HepG2 (cell line): ENCODE results near the gene THSD4. TPM values are rescaled to one million over a fixed set of nuclear protein-coding genes. Genes with fewer than 3 reads are reported as not detected.

ENCODE experiments used
- ATAC-seq: fragments of 200-7000 bp; cut with Tn5 transposase; 3 replicates; pipeline ENCODE4 v1.9.1; 2020; ENCODE audit warnings: mild to moderate bottlenecking, moderate library complexity
- BruUV-seq: library from RNA; stranded (reverse); fragments of 400-500 nt; replicated peaks from 2 replicates; lab custom pipeline; 2021; lab: Mats Ljungman, UMichigan
- CTCF ChIA-PET: fragments of 300-600 bp; formaldehyde crosslinking; extraction: SDS; loops from one replicate; lab custom pipeline; 2021; ENCODE audit warnings: low total read pairs, inconsistent platforms, low intra/inter-chr PET ratio; lab: Yijun Ruan, JAX
- POLR2A ChIA-PET: fragments of 350-600 bp; sonication (Branson Sonifier 250); formaldehyde crosslinking; loops from one replicate; lab custom pipeline; 2020; ENCODE audit warnings: antibody characterized with exemption, inconsistent platforms; lab: Yijun Ruan, JAX
- DNase-seq: peaks from one replicate; pipeline ENCODE4 v3.0.0-alpha.2; 2015; ENCODE audit warnings: low spot score
- FAIRE-seq: peaks from 3 replicates; lab custom pipeline; 2011; peaks lifted over from hg19 to GRCh38; lab: Jason Lieb, UNC
- H2AFZ ChIP-seq: one replicate; pipeline ENCODE4 v1.6.1; 2011; ENCODE audit warnings: low read length, inconsistent platforms
- H3K27ac ChIP-seq: fragments of 300-600 bp; 3 replicates; pipeline ENCODE4 v1.8.0; 2011; ENCODE audit warnings: mixed run types, mild to moderate bottlenecking, mixed read lengths, low read length, inconsistent platforms; ENCODE audit not compliant: insufficient read depth; ENCODE audit errors: extremely low read length
- H3K27me3 ChIP-seq, 2 experiments: fragments of 200-600 bp in 1 of 2; 2 replicates in 1 of 2; 3 replicates in 1 of 2; pipeline versions ENCODE4 v1.6.0 to v1.8.0; 2011; ENCODE audit warnings: low read length in 2 of 2, mild to moderate bottlenecking in 2 of 2, moderate library complexity in 2 of 2, inconsistent platforms in 1 of 2; ENCODE audit not compliant: insufficient read depth in 2 of 2, control insufficient read depth in 1 of 2
- H3K36me3 ChIP-seq, 2 experiments: fragments of 200-600 bp in 1 of 2; replicated peaks in 1 of 2; 2 replicates in 1 of 2; 3 replicates in 1 of 2; pipeline versions ENCODE4 v1.5.1 to v1.8.0; 2011; ENCODE audit warnings: low read length in 2 of 2, inconsistent platforms in 1 of 2; ENCODE audit not compliant: insufficient read depth in 2 of 2, control insufficient read depth in 1 of 2
- H3K4me1 ChIP-seq: 2 replicates; pipeline ENCODE4 v1.5.1; 2012; ENCODE audit warnings: low read length, inconsistent platforms; ENCODE audit not compliant: insufficient read depth
- H3K4me2 ChIP-seq: 2 replicates; pipeline ENCODE4 v1.6.0; 2011; ENCODE audit warnings: low read depth, low read length, inconsistent platforms
- H3K4me3 ChIP-seq, 3 experiments: fragments of 200-600 bp in 1 of 3; sonication (generic), shearing (Covaris generic) in 1 of 3; replicated peaks in 1 of 3; 2 replicates each; pipeline ENCODE4 v1.5.1; 2011 to 2016; ENCODE audit warnings: low read length in 3 of 3, inconsistent platforms in 2 of 3, low read depth in 2 of 3, mild to moderate bottlenecking in 2 of 3, control low read depth in 1 of 3, mixed read lengths in 1 of 3; ENCODE audit not compliant: insufficient read depth in 1 of 3
- H3K79me2 ChIP-seq: one replicate; pipeline ENCODE4 v1.6.1; 2011; ENCODE audit warnings: low read length, inconsistent platforms; ENCODE audit not compliant: insufficient read depth
- H3K9ac ChIP-seq: 2 replicates; pipeline ENCODE4 v1.6.0; 2011; ENCODE audit warnings: mild to moderate bottlenecking, low read depth, low read length, inconsistent platforms; ENCODE audit not compliant: insufficient read depth
- H3K9me3 ChIP-seq: 2 replicates; pipeline ENCODE4 v1.5.1; 2012; ENCODE audit warnings: mild to moderate bottlenecking, low read length
- H4K20me1 ChIP-seq: 2 replicates; pipeline ENCODE4 v1.6.0; 2011; ENCODE audit warnings: inconsistent platforms, mild to moderate bottlenecking, low read length, moderate library complexity; ENCODE audit not compliant: insufficient read depth
- CEBPB ChIP-seq: IDR thresholded peaks from 2 replicates; pipeline ENCODE4 v1.6.1; 2011; ENCODE audit warnings: low read depth, low read length, improper control_type of control experiment, borderline replicate concordance
- HNRNPLL ChIP-seq: fragments of 200-400 bp; formaldehyde crosslinking; IDR thresholded peaks from 2 replicates; pipeline ENCODE4 v1.6.1; 2017; ENCODE audit warnings: mild to moderate bottlenecking, low read depth, low read length; ENCODE audit not compliant: poor library complexity, severe bottlenecking
- JUN ChIP-seq: sonication (generic); formaldehyde crosslinking; IDR thresholded peaks from 2 replicates; pipeline ENCODE4 v1.4.0; 2020; ENCODE audit warnings: mild to moderate bottlenecking, missing genetic modification reagents
- NR0B2 ChIP-seq: sonication (generic); formaldehyde crosslinking; IDR thresholded peaks from 2 replicates; pipeline ENCODE4 v1.4.0; 2020; ENCODE audit warnings: mild to moderate bottlenecking, missing genetic modification reagents
- ZNF12 ChIP-seq: sonication (generic); formaldehyde crosslinking; IDR thresholded peaks from 2 replicates; pipeline ENCODE4 v1.5.0; 2020; ENCODE audit warnings: missing genetic modification reagents
- ZNF230 ChIP-seq: sonication (generic); formaldehyde crosslinking; IDR thresholded peaks from 2 replicates; pipeline ENCODE4 v1.4.0; 2020; ENCODE audit warnings: mild to moderate bottlenecking, missing genetic modification reagents
- WGBS: methylation state at CpG from one replicate; pipeline ENCODE4 v1.1.6; 2017; ENCODE audit warnings: low lambda C conversion rate; 5-methylcytosine and 5-hydroxymethylcytosine counted together
- in situ Hi-C: cut with HindIII; loops from 2 replicates; pipeline ENCODE4 v1.10.0; 2017; ENCODE audit warnings: low pct_unique_long_range_greater_than_20kb; ENCODE audit not compliant: extremely low pct_ligation_motif_present
- intact Hi-C: fragments of 100-400 bp; cut with micrococcal nuclease; formaldehyde crosslinking; loops from one replicate; pipeline ENCODE4 v1.10.0; 2022; ENCODE audit not compliant: unreplicated experiment
- polyA plus RNA-seq, 8 experiments: library from polyadenylated mRNA; depleted of rRNA in 3 of 8; stranded (reverse) in 7 of 8; unstranded in 1 of 8; fragments of >200 nt; fragmentation: Illumina TruSeq in 4 of 8; extraction: Trizol in 4 of 8; gene quantifications; 2 replicates each; pipeline versions ENCODE4 v1.2.1 to v1.2.3, GENCODE V29; 2011 to 2016; ENCODE audit warnings: low read depth in 4 of 8, missing spikeins in 1 of 8, mixed read lengths in 1 of 8; ENCODE audit not compliant: insufficient read depth in 1 of 8
- total RNA-seq, 5 experiments: library from RNA; depleted of rRNA; stranded (reverse); fragments of >200 nt; fragmentation: Illumina TruSeq; extraction: Trizol; gene quantifications; 2 replicates each; pipeline ENCODE4 v1.2.3, GENCODE V29; 2016; ENCODE audit warnings: low read depth in 1 of 5
- TF ChIP-seq, protein P1 (sequence below): sonication (generic); formaldehyde crosslinking; IDR thresholded peaks from 2 replicates; pipeline ENCODE4 v1.4.0; 2020; ENCODE audit warnings: missing genetic modification reagents
- TF ChIP-seq, protein P2 (sequence below): sonication (generic); formaldehyde crosslinking; IDR thresholded peaks from 2 replicates; pipeline ENCODE4 v1.4.0; 2020; ENCODE audit warnings: missing genetic modification reagents, borderline replicate concordance
- TF ChIP-seq, protein P3 (sequence below): sonication (generic); formaldehyde crosslinking; IDR thresholded peaks from 2 replicates; pipeline ENCODE4 v1.8.1; 2023; ENCODE audit warnings: mild to moderate bottlenecking, missing genetic modification reagents
- TF ChIP-seq, protein P4 (sequence below): sonication (generic); formaldehyde crosslinking; IDR thresholded peaks from 2 replicates; pipeline ENCODE4 v1.4.0; 2020; ENCODE audit warnings: mild to moderate bottlenecking, missing genetic modification reagents

The THSD4 gene
- total and polyA plus RNA-seq, 2 of the 13 experiments (the other 11 are each of a cell fraction or from before 2014, with no cell fraction given): 0.07 to 0.21 TPM

- no peak for TF ChIP-seq ZNF12 (CRISPR knock-in tag)
- no peak for TF ChIP-seq JUN (CRISPR knock-in tag)
- TF ChIP-seq HNRNPLL: no peak
- TF ChIP-seq NR0B2 (CRISPR knock-in tag): no peak
Measured at GRCh38 chr15:71512682-71513006, 397.4 kb downstream of the THSD4 start (continued).

DNA sequence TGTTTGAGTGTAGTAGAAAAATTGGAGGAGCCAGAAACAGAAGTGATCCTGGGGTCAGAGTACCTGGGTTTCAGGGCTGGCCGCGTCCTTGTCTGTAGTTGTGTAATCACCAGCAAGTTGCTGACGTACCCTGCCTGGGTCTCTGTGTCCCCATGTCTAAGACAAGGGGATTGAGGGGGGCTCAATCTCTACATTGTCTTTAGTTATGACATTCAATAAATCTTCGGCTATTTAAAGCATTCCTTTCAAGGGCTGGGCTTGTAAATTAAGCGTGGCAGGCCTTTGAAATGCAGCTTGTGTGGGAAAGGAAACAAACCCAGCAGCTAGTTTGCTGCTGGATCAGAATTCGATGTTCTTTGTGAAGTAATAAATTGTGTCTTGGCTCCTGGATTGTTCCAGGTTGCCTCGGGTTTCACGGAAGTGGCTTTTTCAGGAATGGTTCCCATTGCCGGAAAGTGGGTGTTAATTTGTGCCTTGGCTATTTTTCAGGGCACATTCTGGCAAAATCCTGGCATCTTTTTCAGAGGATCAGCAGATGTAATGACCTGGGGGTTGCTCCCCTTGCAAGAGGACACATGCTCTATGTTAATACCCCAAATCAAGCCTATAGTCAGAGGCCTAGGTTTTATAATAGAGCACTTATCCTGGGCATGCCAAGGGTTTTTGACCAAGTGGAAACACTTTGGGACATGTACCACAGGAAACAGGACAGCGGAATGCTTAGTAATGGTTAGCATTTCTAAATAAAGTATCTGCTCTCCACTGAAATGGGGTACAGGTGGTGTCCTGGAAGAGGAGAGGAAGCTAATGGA, 400.3 kb downstream of the THSD4 start:
- H3K4me1 ChIP-seq: peaks cover 19% of the 10 kb centered on the region
- no peak for DNase-seq
- in situ Hi-C loops (no loop called here), intact Hi-C loops (no loop called here)
- no peak for FAIRE-seq
- H3K79me2 ChIP-seq: no peaks in the 10 kb centered on the region
- H3K4me3 ChIP-seq: no peak overlapping the region
- no peaks in the 10 kb centered on the region for H3K36me3 ChIP-seq
- no peaks in the 10 kb centered on the region; the same call in 1 of the 2 replicates for H4K20me1 ChIP-seq
- no peak overlapping the region for H2AFZ ChIP-seq
- peaks cover 0 to 31% of the 10 kb centered on the region in 2 experiments; a peak in 3 of 5 replicates for H3K27me3 ChIP-seq
- H3K9ac ChIP-seq: no peak overlapping the region
- H3K9me3 ChIP-seq: no peaks in the 10 kb centered on the region
- 23% methylated on average over 9 of the region's 10 CpGs for WGBS
- H3K27ac ChIP-seq: no peak overlapping the region
- no peak for ATAC-seq
- CTCF ChIA-PET: no interaction called here
- no TSS peak for BruUV-seq
- H3K4me2 ChIP-seq: no peak overlapping the region
- POLR2A ChIA-PET: no interaction called here
- peak; percentile 54; the same call in 1 of the 2 replicates for TF ChIP-seq CEBPB
- TF ChIP-seq, protein P1, sequence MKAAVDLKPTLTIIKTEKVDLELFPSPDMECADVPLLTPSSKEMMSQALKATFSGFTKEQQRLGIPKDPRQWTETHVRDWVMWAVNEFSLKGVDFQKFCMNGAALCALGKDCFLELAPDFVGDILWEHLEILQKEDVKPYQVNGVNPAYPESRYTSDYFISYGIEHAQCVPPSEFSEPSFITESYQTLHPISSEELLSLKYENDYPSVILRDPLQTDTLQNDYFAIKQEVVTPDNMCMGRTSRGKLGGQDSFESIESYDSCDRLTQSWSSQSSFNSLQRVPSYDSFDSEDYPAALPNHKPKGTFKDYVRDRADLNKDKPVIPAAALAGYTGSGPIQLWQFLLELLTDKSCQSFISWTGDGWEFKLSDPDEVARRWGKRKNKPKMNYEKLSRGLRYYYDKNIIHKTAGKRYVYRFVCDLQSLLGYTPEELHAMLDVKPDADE (CRISPR knock-in tag): no peak
- TF ChIP-seq, protein P2, sequence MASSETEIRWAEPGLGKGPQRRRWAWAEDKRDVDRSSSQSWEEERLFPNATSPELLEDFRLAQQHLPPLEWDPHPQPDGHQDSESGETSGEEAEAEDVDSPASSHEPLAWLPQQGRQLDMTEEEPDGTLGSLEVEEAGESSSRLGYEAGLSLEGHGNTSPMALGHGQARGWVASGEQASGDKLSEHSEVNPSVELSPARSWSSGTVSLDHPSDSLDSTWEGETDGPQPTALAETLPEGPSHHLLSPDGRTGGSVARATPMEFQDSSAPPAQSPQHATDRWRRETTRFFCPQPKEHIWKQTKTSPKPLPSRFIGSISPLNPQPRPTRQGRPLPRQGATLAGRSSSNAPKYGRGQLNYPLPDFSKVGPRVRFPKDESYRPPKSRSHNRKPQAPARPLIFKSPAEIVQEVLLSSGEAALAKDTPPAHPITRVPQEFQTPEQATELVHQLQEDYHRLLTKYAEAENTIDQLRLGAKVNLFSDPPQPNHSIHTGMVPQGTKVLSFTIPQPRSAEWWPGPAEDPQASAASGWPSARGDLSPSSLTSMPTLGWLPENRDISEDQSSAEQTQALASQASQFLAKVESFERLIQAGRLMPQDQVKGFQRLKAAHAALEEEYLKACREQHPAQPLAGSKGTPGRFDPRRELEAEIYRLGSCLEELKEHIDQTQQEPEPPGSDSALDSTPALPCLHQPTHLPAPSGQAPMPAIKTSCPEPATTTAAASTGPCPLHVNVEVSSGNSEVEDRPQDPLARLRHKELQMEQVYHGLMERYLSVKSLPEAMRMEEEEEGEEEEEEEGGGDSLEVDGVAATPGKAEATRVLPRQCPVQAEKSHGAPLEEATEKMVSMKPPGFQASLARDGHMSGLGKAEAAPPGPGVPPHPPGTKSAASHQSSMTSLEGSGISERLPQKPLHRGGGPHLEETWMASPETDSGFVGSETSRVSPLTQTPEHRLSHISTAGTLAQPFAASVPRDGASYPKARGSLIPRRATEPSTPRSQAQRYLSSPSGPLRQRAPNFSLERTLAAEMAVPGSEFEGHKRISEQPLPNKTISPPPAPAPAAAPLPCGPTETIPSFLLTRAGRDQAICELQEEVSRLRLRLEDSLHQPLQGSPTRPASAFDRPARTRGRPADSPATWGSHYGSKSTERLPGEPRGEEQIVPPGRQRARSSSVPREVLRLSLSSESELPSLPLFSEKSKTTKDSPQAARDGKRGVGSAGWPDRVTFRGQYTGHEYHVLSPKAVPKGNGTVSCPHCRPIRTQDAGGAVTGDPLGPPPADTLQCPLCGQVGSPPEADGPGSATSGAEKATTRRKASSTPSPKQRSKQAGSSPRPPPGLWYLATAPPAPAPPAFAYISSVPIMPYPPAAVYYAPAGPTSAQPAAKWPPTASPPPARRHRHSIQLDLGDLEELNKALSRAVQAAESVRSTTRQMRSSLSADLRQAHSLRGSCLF: no peak
- TF ChIP-seq, protein P3, sequence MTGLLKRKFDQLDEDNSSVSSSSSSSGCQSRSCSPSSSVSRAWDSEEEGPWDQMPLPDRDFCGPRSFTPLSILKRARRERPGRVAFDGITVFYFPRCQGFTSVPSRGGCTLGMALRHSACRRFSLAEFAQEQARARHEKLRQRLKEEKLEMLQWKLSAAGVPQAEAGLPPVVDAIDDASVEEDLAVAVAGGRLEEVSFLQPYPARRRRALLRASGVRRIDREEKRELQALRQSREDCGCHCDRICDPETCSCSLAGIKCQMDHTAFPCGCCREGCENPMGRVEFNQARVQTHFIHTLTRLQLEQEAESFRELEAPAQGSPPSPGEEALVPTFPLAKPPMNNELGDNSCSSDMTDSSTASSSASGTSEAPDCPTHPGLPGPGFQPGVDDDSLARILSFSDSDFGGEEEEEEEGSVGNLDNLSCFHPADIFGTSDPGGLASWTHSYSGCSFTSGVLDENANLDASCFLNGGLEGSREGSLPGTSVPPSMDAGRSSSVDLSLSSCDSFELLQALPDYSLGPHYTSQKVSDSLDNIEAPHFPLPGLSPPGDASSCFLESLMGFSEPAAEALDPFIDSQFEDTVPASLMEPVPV (CRISPR knock-in tag): no peak
- TF ChIP-seq ZNF230 (CRISPR knock-in tag): no peak
- TF ChIP-seq, protein P4, sequence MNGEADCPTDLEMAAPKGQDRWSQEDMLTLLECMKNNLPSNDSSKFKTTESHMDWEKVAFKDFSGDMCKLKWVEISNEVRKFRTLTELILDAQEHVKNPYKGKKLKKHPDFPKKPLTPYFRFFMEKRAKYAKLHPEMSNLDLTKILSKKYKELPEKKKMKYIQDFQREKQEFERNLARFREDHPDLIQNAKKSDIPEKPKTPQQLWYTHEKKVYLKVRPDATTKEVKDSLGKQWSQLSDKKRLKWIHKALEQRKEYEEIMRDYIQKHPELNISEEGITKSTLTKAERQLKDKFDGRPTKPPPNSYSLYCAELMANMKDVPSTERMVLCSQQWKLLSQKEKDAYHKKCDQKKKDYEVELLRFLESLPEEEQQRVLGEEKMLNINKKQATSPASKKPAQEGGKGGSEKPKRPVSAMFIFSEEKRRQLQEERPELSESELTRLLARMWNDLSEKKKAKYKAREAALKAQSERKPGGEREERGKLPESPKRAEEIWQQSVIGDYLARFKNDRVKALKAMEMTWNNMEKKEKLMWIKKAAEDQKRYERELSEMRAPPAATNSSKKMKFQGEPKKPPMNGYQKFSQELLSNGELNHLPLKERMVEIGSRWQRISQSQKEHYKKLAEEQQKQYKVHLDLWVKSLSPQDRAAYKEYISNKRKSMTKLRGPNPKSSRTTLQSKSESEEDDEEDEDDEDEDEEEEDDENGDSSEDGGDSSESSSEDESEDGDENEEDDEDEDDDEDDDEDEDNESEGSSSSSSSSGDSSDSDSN: no peak
